RWPE2 (cell line): ENCODE data around the gene COX6B2.

Source experiments
- ATAC-seq: fragments of 200-7000 bp; cut with Tn5 transposase; 3 replicates; pipeline ENCODE4 v1.9.1; 2021; ENCODE audit warnings: low read depth
- DNase-seq: peaks from one replicate; pipeline ENCODE4 v3.0.0-alpha.2; 2020; ENCODE audit warnings: low spot score
- H3K27ac ChIP-seq: fragments of 450-650 bp; 2 replicates; pipeline ENCODE4 v1.5.1; 2017; ENCODE audit warnings: mild to moderate bottlenecking; ENCODE audit not compliant: poor library complexity, severe bottlenecking
- H3K27me3 ChIP-seq: fragments of 250-450 bp; sonication (Bioruptor Pico); 2 replicates; pipeline ENCODE4 v1.5.1; 2021; ENCODE audit warnings: mild to moderate bottlenecking, moderate library complexity; ENCODE audit not compliant: insufficient read depth, poor library complexity, severe bottlenecking
- H3K36me3 ChIP-seq: fragments of 250-450 bp; sonication (Bioruptor Pico); 2 replicates; pipeline ENCODE4 v1.5.1; 2020; ENCODE audit warnings: low read depth, mild to moderate bottlenecking, moderate library complexity
- H3K4me1 ChIP-seq: fragments of 250-450 bp; sonication (Bioruptor Pico); 2 replicates; pipeline ENCODE4 v1.5.1; 2021; ENCODE audit warnings: mild to moderate bottlenecking, moderate library complexity; ENCODE audit not compliant: insufficient read depth, poor library complexity, severe bottlenecking
- H3K4me3 ChIP-seq: fragments of 250-450 bp; sonication (Bioruptor Pico); 2 replicates; pipeline ENCODE4 v1.5.1; 2021; ENCODE audit warnings: mild to moderate bottlenecking, moderate library complexity; ENCODE audit not compliant: severe bottlenecking
- H3K9me3 ChIP-seq: fragments of 250-450 bp; sonication (Bioruptor Pico); 2 replicates; pipeline ENCODE4 v1.5.1; 2021; ENCODE audit warnings: mild to moderate bottlenecking, moderate library complexity; ENCODE audit not compliant: severe bottlenecking
- CTCF ChIP-seq: fragments of 450-650 bp; IDR thresholded peaks from one replicate; pipeline ENCODE4 v1.5.1; 2017; ENCODE audit warnings: mild to moderate bottlenecking, moderate library complexity; ENCODE audit not compliant: poor library complexity, severe bottlenecking

Gene COX6B2

GRCh38 chr19:55345818-55346724, 8.4 kb downstream of the COX6B2 start:
- Histone ChIP-seq H3K27me3 (no peaks in the 10 kb centered on the region), H3K9me3 (no peaks in the 10 kb centered on the region), H3K27ac (peak overlapping the region; percentile 59), H3K4me1 (peaks cover 23% of the 10 kb centered on the region), H3K36me3 (peaks cover 13% of the 10 kb centered on the region; the same call in 1 of the 2 replicates), H3K4me3 (no peak overlapping the region)
- TF ChIP-seq CTCF: no peak
- DNase-seq (peak; percentile 84), ATAC-seq (peak; percentile 43)

- Histone ChIP-seq H3K27me3 (no peaks in the 10 kb centered on the region), H3K4me3 (no peak overlapping the region), H3K36me3 (peaks cover 13% of the 10 kb centered on the region; the same call in 1 of the 2 replicates), H3K27ac (peak overlapping the region; percentile 59), H3K4me1 (peaks cover 23% of the 10 kb centered on the region), H3K9me3 (no peaks in the 10 kb centered on the region)
- TF ChIP-seq CTCF: no peak
- no peak; the same call in 2 of the 3 replicates for ATAC-seq
- DNase-seq: no peak
Observed at GRCh38 chr19:55345101-55345817, 9.3 kb downstream of the COX6B2 start.

GRCh38 chr19:55344444-55344843, 10.1 kb downstream of the COX6B2 start:
- peak; percentile 40 for TF ChIP-seq CTCF
- Histone ChIP-seq H3K4me3 (no peak overlapping the region), H3K27ac (peak overlapping the region; percentile 59), H3K27me3 (no peaks in the 10 kb centered on the region), H3K36me3 (peaks cover 13% of the 10 kb centered on the region; the same call in 1 of the 2 replicates), H3K4me1 (peaks cover 23% of the 10 kb centered on the region), H3K9me3 (no peaks in the 10 kb centered on the region)
- DNase-seq: peak; percentile 85
- peak; percentile 46 for ATAC-seq

- no peak overlapping the region for H3K4me3 ChIP-seq
- ATAC-seq (no peak), DNase-seq (no peak)
- no peaks in the 10 kb centered on the region for H3K9me3 ChIP-seq
- H3K36me3 ChIP-seq: peaks cover 13% of the 10 kb centered on the region; the same call in 1 of the 2 replicates
- peaks cover 29% of the 10 kb centered on the region for H3K4me1 ChIP-seq
- TF ChIP-seq CTCF: no peak
- no peaks in the 10 kb centered on the region for H3K27me3 ChIP-seq
- H3K27ac ChIP-seq: peak overlapping the region; percentile 80
Observed at GRCh38 chr19:55341595-55342531, 12.7 kb downstream of the COX6B2 start.
